HEK293 (cell line): ENCODE measurements around the gene DNASE1.

Source experiments
- CTCF ChIA-PET: fragments of 350-600 bp; formaldehyde crosslinking; extraction: SDS; loops from one replicate; lab custom pipeline; 2021; ENCODE audit warnings: antibody characterized with exemption; lab: Yijun Ruan, JAX
- POLR2A ChIA-PET: fragments of 300-600 bp; formaldehyde crosslinking; extraction: SDS; loops from one replicate; lab custom pipeline; 2020; ENCODE audit warnings: antibody characterized with exemption, inconsistent platforms; lab: Yijun Ruan, JAX
- H3K27ac ChIP-seq: fragments of 200-500 bp; sonication (Bioruptor generic); 2 replicates; pipeline ENCODE4 v1.5.1; 2014; ENCODE audit warnings: low read depth, low read length, control low read depth, inconsistent platforms; ENCODE audit errors: extremely low read depth
- H3K36me3 ChIP-seq, 2 experiments: fragments of 200-500 bp in 1 of 2; sonication (Bioruptor generic) in 1 of 2; 1 replicate in 1 of 2; 2 replicates in 1 of 2; pipeline ENCODE4 v1.5.1; 2014 to 2017; ENCODE audit warnings: inconsistent platforms in 2 of 2, low read length in 2 of 2; ENCODE audit not compliant: control insufficient read depth in 2 of 2, insufficient read depth in 1 of 2
- H3K4me1 ChIP-seq: fragments of 200-500 bp; sonication (Bioruptor generic); 2 replicates; pipeline ENCODE4 v1.5.1; 2014; ENCODE audit warnings: mild to moderate bottlenecking, low read length, inconsistent platforms; ENCODE audit not compliant: control insufficient read depth, insufficient read depth
- H3K4me3 ChIP-seq: 2 replicates; pipeline ENCODE4 v1.5.1; 2011; ENCODE audit warnings: low read depth, mild to moderate bottlenecking, control low read depth, low read length, moderate library complexity
- H3K9me3 ChIP-seq: fragments of 200-500 bp; sonication (Bioruptor generic); 2 replicates; pipeline ENCODE4 v1.5.1; 2014; ENCODE audit warnings: low read depth, low read length, inconsistent platforms; ENCODE audit not compliant: control insufficient read depth, insufficient read depth
- ELK4 ChIP-seq: IDR thresholded peaks from 2 replicates; pipeline ENCODE4 v1.6.1; 2011; ENCODE audit warnings: mild to moderate bottlenecking, low read depth, low read length, borderline replicate concordance
- SCRT1 ChIP-seq: fragments of 450-650 bp; formaldehyde crosslinking; IDR thresholded peaks from 2 replicates; pipeline ENCODE4 v1.5.1; 2016; ENCODE audit warnings: missing biosample characterization, missing genetic modification characterization, borderline replicate concordance
- ZBTB1 ChIP-seq: fragments of 450-650 bp; formaldehyde crosslinking; IDR thresholded peaks from 2 replicates; pipeline ENCODE4 v1.5.1; 2016; ENCODE audit warnings: missing biosample characterization, missing genetic modification characterization
- ZBTB26 ChIP-seq: fragments of 450-650 bp; formaldehyde crosslinking; optimal IDR thresholded peaks from 2 replicates; pipeline ENCODE3; 2016; ENCODE audit warnings: missing biosample characterization, mild to moderate bottlenecking, missing genetic modification characterization
- ZFP3 ChIP-seq: fragments of 450-650 bp; formaldehyde crosslinking; IDR thresholded peaks from 2 replicates; pipeline ENCODE4 v1.5.1; 2016; ENCODE audit warnings: low read depth, missing biosample characterization, missing genetic modification characterization
- ZIC2 ChIP-seq: fragments of 450-650 bp; formaldehyde crosslinking; IDR thresholded peaks from 2 replicates; pipeline ENCODE4 v1.5.1; 2016; ENCODE audit warnings: missing biosample characterization, missing genetic modification characterization
- ZNF10 ChIP-seq: fragments of 450-650 bp; formaldehyde crosslinking; IDR thresholded peaks from 2 replicates; pipeline ENCODE4 v1.5.1; 2017; ENCODE audit warnings: missing biosample characterization, missing genetic modification characterization
- ZNF274 ChIP-seq, 2 experiments: fragments of 200-500 bp in 1 of 2; fragments of 450-650 bp in 1 of 2; sonication (Bioruptor generic) in 1 of 2; formaldehyde crosslinking in 1 of 2; IDR thresholded peaks; 2 replicates each; pipeline versions ENCODE4 v1.5.1 to v1.6.1; 2014 to 2016; ENCODE audit warnings: borderline replicate concordance in 1 of 2, inconsistent platforms in 1 of 2, low read length in 1 of 2, missing biosample characterization in 1 of 2, missing genetic modification characterization in 1 of 2
- ZNF335 ChIP-seq: fragments of 450-650 bp; formaldehyde crosslinking; conservative IDR thresholded peaks from 2 replicates; pipeline ENCODE4 v1.5.1; 2016; ENCODE audit warnings: missing biosample characterization, missing genetic modification characterization
- ZNF423 ChIP-seq: fragments of 450-650 bp; formaldehyde crosslinking; IDR thresholded peaks from 2 replicates; pipeline ENCODE4 v1.5.1; 2016; ENCODE audit warnings: missing biosample characterization, missing genetic modification characterization
- ZNF530 ChIP-seq: fragments of 450-650 bp; formaldehyde crosslinking; IDR thresholded peaks from 2 replicates; pipeline ENCODE4 v1.5.1; 2016; ENCODE audit warnings: low read depth, missing biosample characterization, missing genetic modification characterization
- ZNF549 ChIP-seq: fragments of 450-650 bp; IDR thresholded peaks from 2 replicates; pipeline ENCODE4 v1.5.1; 2018; ENCODE audit warnings: missing biosample characterization, missing genetic modification characterization, mild to moderate bottlenecking, inconsistent platforms, moderate library complexity
- ZNF555 ChIP-seq: fragments of 450-650 bp; formaldehyde crosslinking; conservative IDR thresholded peaks from 2 replicates; pipeline ENCODE4 v1.5.1; 2017; ENCODE audit warnings: missing biosample characterization, mild to moderate bottlenecking, missing genetic modification characterization, inconsistent platforms
- TF ChIP-seq, protein P1 (sequence below): sonication (generic); formaldehyde crosslinking; IDR thresholded peaks from 2 replicates; pipeline ENCODE4 v1.8.1; 2022; ENCODE audit warnings: mild to moderate bottlenecking, moderate library complexity, missing genetic modification reagents
- TF ChIP-seq, protein P2 (sequence below): fragments of 450-650 bp; formaldehyde crosslinking; IDR thresholded peaks from 2 replicates; pipeline ENCODE4 v1.5.1; 2017; ENCODE audit warnings: missing biosample characterization, missing genetic modification characterization
- TF ChIP-seq, protein P3 (sequence below): fragments of 450-650 bp; IDR thresholded peaks from 2 replicates; pipeline ENCODE4 v1.5.1; 2018; ENCODE audit warnings: missing biosample characterization, mild to moderate bottlenecking, missing genetic modification characterization

DNASE1 gene

DNA sequence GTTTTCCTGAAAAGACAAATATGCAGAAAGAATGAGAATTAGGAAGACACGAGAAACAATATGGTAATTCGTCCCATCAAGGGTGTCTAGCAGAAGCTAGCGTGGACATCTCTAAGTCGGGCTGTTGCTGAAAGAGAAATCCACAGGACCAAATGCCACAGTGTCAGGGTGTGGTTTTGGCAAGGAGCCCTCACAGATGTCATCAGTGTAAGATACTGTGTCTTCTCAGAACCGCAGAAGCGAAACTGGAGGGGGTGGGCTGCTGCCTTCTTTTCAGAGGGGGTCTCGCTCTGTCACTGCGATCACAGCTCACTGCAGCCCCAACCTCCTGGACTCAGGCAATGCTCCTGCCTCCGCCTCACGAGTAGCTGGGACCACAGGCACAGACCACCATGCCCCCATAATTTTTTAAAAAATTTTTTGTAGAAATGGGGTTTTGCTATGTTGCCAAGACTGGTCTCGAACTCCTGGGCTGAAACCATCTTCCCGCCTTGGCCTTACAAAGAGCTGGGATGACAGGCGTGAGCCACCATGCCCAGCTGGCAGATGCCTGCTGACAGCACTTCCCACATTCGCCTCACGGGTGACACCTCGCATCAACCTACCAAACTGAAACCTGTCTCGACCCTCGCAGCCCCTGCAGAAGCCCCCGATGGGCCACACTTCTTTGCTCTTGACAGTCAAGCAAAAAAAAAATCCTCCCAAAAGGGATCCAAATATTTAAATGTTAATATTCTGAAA lies 36.7 kb downstream of the DNASE1 start:
- Histone ChIP-seq H3K4me1 (no peaks in the 10 kb centered on the region), H3K27ac (no peak overlapping the region), H3K4me3 (no peak overlapping the region), H3K9me3 (no peaks in the 10 kb centered on the region), H3K36me3 (peaks cover 23 to 48% of the 10 kb centered on the region in 2 experiments; a peak in 2 of 3 replicates)
- ChIA-PET POLR2A (interaction anchor here (0.5 to 1.6 kb wide), 2 partner anchors 9 to 26 kb away, joined by 3 read pairs; partner anchors contain the start of gene TRAP1), CTCF (interaction anchor here (0.6 to 2.5 kb wide), 16 partner anchors 9 to 563 kb away, joined by 3 to 27 read pairs (median 4); no protein-coding TSS in a partner anchor)
- TF ChIP-seq ZIC2 (tag by site-specific recombination) = no peak
- no peak for TF ChIP-seq ELK4
- TF ChIP-seq, protein P1, sequence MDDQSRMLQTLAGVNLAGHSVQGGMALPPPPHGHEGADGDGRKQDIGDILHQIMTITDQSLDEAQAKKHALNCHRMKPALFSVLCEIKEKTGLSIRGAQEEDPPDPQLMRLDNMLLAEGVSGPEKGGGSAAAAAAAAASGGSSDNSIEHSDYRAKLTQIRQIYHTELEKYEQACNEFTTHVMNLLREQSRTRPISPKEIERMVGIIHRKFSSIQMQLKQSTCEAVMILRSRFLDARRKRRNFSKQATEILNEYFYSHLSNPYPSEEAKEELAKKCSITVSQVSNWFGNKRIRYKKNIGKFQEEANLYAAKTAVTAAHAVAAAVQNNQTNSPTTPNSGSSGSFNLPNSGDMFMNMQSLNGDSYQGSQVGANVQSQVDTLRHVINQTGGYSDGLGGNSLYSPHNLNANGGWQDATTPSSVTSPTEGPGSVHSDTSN = no peak
- no peak for TF ChIP-seq ZNF274 (IDR thresholded peaks at IDR 0.05; ENCODE audit: low read length)
- TF ChIP-seq ZNF274 (tag by site-specific recombination; IDR thresholded peaks at IDR 0.05; ENCODE audit: borderline replicate concordance) = no peak

GRCh38 chr16:3691761-3692160 lies 37.3 kb downstream of the DNASE1 start:
- no peaks in the 10 kb centered on the region for H3K9me3 ChIP-seq
- ChIA-PET POLR2A (no interaction called here), CTCF (interaction anchor here (0.6 to 2.5 kb wide), 9 partner anchors 9 to 189 kb away, joined by 3 to 27 read pairs (median 4); no protein-coding TSS in a partner anchor)
- H3K27ac ChIP-seq = no peak overlapping the region
- H3K4me1 ChIP-seq = no peaks in the 10 kb centered on the region
- H3K36me3 ChIP-seq = peaks cover 17 to 43% of the 10 kb centered on the region in 2 experiments; a peak in 2 of 3 replicates
- TF ChIP-seq ZNF423 (tag by site-specific recombination) (no peak), ZNF555 (tag by site-specific recombination) (no peak), ZNF335 (tag by site-specific recombination) (no peak), ZNF530 (tag by site-specific recombination) (no peak), ZFP3 (tag by site-specific recombination) (no peak), ZNF549 (no peak), ZBTB1 (tag by site-specific recombination) (no peak), SCRT1 (tag by site-specific recombination) (no peak), ZNF10 (tag by site-specific recombination) (no peak), ZBTB26 (no peak)
- TF ChIP-seq, protein P2, sequence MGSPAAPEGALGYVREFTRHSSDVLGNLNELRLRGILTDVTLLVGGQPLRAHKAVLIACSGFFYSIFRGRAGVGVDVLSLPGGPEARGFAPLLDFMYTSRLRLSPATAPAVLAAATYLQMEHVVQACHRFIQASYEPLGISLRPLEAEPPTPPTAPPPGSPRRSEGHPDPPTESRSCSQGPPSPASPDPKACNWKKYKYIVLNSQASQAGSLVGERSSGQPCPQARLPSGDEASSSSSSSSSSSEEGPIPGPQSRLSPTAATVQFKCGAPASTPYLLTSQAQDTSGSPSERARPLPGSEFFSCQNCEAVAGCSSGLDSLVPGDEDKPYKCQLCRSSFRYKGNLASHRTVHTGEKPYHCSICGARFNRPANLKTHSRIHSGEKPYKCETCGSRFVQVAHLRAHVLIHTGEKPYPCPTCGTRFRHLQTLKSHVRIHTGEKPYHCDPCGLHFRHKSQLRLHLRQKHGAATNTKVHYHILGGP = no peak
- TF ChIP-seq, protein P3, sequence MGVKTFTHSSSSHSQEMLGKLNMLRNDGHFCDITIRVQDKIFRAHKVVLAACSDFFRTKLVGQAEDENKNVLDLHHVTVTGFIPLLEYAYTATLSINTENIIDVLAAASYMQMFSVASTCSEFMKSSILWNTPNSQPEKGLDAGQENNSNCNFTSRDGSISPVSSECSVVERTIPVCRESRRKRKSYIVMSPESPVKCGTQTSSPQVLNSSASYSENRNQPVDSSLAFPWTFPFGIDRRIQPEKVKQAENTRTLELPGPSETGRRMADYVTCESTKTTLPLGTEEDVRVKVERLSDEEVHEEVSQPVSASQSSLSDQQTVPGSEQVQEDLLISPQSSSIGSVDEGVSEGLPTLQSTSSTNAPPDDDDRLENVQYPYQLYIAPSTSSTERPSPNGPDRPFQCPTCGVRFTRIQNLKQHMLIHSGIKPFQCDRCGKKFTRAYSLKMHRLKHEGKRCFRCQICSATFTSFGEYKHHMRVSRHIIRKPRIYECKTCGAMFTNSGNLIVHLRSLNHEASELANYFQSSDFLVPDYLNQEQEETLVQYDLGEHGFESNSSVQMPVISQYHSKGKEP (tag by site-specific recombination) = no peak
- no peak overlapping the region for H3K4me3 ChIP-seq
